ENCODE measurements around the gene KCNB1. TPM values are rescaled to one million over a fixed set of nuclear protein-coding genes. Genes with fewer than 3 reads are reported as not detected.

The KCNB1 gene
- total RNA-seq, 2 donors from 2014 or later, result 2.8 to 16.1 TPM

DNA sequence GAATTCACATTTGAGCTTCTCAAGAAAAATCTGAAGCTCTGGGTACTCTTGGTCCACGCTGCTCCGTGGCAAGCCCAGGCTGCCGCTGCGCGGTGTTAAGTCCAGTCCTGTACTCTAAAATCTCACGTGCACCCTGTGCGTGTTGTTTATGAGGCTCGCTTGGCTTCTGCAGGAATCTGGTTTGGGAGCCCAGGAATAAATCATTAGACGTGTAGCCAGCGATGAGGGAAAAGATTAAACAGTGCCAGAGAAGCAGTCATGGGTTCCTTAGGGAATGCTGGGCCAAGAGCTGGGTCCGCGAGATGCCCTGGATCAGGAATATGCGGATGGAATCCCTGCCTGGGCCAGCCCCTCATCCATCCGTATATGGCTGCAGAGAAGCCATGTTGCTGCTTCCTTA, 87.3 kb downstream of the KCNB1 start:
- intact Hi-C loops (cut with DNase I), result loop anchor here (2.0 kb wide), 1 partner anchor 50 kb away; no protein-coding TSS in a partner anchor
- WGBS, result 14% methylated on average over 14 of the region's 14 CpGs

DNA sequence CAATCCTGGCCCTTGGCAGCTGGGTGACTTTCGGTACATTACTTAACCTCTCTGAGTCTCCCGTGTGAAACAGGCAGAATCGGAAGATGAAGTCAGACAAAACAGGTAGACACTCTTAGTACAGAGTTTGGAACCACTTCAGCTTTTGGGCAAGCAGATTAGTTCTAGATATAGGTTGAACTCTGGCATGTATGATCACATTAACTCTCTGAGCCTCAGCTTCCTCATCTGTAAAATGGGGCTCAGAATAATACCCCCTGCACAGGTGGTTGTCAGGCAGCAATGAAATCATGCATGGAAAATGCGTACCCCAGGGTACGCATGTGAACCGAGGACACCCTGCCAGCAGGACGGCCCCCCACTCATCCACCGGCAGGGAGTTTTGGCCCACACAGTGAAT, 87.7 kb downstream of the KCNB1 start:
- no peaks in the 10 kb centered on the region for H3K4me1 ChIP-seq (replicated peaks)
- DNase-seq (ENCODE audit: low spot score), result no peak
- H3K27ac ChIP-seq, result peak overlapping the region; percentile 2 to 52
- no peak overlapping the region for H3K4me3 ChIP-seq
- 35% methylated on average over 8 of the region's 8 CpGs for WGBS
- TF ChIP-seq, protein P1, sequence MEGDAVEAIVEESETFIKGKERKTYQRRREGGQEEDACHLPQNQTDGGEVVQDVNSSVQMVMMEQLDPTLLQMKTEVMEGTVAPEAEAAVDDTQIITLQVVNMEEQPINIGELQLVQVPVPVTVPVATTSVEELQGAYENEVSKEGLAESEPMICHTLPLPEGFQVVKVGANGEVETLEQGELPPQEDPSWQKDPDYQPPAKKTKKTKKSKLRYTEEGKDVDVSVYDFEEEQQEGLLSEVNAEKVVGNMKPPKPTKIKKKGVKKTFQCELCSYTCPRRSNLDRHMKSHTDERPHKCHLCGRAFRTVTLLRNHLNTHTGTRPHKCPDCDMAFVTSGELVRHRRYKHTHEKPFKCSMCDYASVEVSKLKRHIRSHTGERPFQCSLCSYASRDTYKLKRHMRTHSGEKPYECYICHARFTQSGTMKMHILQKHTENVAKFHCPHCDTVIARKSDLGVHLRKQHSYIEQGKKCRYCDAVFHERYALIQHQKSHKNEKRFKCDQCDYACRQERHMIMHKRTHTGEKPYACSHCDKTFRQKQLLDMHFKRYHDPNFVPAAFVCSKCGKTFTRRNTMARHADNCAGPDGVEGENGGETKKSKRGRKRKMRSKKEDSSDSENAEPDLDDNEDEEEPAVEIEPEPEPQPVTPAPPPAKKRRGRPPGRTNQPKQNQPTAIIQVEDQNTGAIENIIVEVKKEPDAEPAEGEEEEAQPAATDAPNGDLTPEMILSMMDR (IDR thresholded peaks at IDR 0.05), result no peak
- TF ChIP-seq POLR2AphosphoS5 (IDR thresholded peaks at IDR 0.05), result no peak
- no peak for TF ChIP-seq POLR2A (IDR thresholded peaks at IDR 0.05)
- no peaks in the 10 kb centered on the region for H3K9me3 ChIP-seq
- intact Hi-C loops (cut with DNase I), result loop anchor here (2.0 to 5.0 kb wide), 2 partner anchors 50 to 113 kb away; no protein-coding TSS in a partner anchor
- H3K36me3 ChIP-seq, result no peaks in the 10 kb centered on the region
- H3K27me3 ChIP-seq (replicated peaks; ENCODE audit: insufficient read depth), result no peaks in the 10 kb centered on the region

More for the DNA sequence above, 87.3 kb downstream of the KCNB1 start:
- no peaks in the 10 kb centered on the region for H3K27me3 ChIP-seq (replicated peaks; ENCODE audit: insufficient read depth)
- peak; percentile 55 for DNase-seq (ENCODE audit: low spot score)
- no peaks in the 10 kb centered on the region for H3K4me1 ChIP-seq (replicated peaks)
- H3K27ac ChIP-seq, result peak overlapping the region; percentile 54 to 64
- H3K4me3 ChIP-seq, result no peak overlapping the region
- no peaks in the 10 kb centered on the region for H3K36me3 ChIP-seq
- no peaks in the 10 kb centered on the region for H3K9me3 ChIP-seq
- TF ChIP-seq POLR2AphosphoS5 (IDR thresholded peaks at IDR 0.05) (peak; percentile 82), POLR2A (IDR thresholded peaks at IDR 0.05) (no peak)

DNA sequence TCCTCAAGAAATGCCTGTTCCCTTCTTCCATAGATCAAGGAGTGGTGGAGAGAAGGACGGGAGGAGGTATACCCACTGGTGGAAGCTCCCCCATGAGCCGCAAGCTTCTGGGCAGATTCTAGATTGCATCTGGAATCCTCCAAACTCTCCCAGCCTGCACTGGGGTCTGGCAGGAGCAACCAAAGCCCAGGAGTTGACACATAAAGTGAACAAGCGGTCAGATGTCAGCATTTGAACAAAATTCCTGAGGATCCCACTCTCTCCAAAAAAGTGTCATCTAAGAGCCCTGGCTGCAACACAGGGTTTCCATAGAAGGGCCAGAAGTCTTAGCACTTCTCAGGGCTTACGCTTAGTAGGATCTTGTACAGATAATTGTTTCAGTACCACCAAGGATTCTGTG, 88.2 kb downstream of the KCNB1 start:
- TF ChIP-seq, protein P1 (IDR thresholded peaks at IDR 0.05), result no peak
- peak; percentile 21 for TF ChIP-seq POLR2AphosphoS5 (IDR thresholded peaks at IDR 0.05)
- DNase-seq (ENCODE audit: low spot score), result no peak
- H3K36me3 ChIP-seq, result no peaks in the 10 kb centered on the region
- no peaks in the 10 kb centered on the region for H3K9me3 ChIP-seq
- 45% methylated on average over 4 of the region's 4 CpGs for WGBS
- H3K4me3 ChIP-seq, result no peak overlapping the region
- intact Hi-C loops (cut with DNase I), result loop anchor here (2.0 to 5.0 kb wide), 2 partner anchors 49 to 113 kb away; no protein-coding TSS in a partner anchor
- no peaks in the 10 kb centered on the region for H3K27me3 ChIP-seq (replicated peaks; ENCODE audit: insufficient read depth)
- peak overlapping the region; percentile 2 to 52 for H3K27ac ChIP-seq
- no peaks in the 10 kb centered on the region for H3K4me1 ChIP-seq (replicated peaks)

DNA sequence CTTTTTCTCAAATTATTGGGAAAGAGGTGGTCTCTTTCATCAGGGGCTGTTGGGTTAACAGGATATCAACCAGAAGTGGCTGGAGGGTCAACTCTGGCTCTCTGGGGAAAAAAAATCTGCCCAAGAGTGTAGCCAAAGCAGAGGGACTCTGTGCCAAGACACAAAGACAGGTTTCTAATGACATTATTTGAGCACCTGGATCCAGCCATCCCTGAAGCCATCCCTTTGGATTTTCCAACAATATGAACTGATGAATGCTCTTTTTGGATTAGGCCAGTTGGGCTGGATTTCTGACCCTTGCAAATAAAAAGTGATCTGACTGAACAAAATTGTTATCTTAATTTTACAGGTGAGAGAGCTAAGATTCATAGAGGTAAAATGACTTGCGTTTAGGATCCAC, 88.7 kb downstream of the KCNB1 start:
- H3K27me3 ChIP-seq (replicated peaks; ENCODE audit: insufficient read depth), result no peaks in the 10 kb centered on the region
- intact Hi-C loops (cut with DNase I), result loop anchor here (2.0 to 5.0 kb wide), 2 partner anchors 49 to 113 kb away; no protein-coding TSS in a partner anchor
- no peaks in the 10 kb centered on the region for H3K36me3 ChIP-seq
- no peaks in the 10 kb centered on the region for H3K9me3 ChIP-seq
- 93% methylated on average over 1 of the region's 1 CpG for WGBS
- H3K4me1 ChIP-seq (replicated peaks), result no peaks in the 10 kb centered on the region
- no peak for DNase-seq (ENCODE audit: low spot score)
- no peak overlapping the region for H3K4me3 ChIP-seq
- no peak overlapping the region for H3K27ac ChIP-seq
- no peak for TF ChIP-seq POLR2A (IDR thresholded peaks at IDR 0.05)

DNA sequence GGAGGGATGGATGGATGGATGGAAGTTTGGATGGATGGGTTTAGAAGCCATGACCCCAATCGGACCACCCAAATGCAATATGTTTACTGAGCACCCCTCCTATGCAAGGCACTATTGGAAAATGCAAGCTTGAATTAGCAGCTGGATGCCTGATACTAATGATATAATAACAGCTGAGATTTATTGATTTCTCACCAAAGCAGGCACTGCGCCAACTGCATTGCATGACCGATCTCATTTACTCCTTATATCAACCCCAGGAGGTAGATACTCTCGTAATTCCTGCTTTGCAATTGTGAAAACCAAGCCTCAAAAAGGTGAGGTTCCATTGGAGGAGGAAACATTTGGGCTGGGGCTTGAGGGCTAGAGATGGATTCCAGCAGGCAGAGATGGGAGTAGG, 89.7 kb downstream of the KCNB1 start:
- intact Hi-C loops (cut with DNase I), result loop anchor here (5.0 kb wide), 1 partner anchor 115 kb away; no protein-coding TSS in a partner anchor
- no peaks in the 10 kb centered on the region for H3K9me3 ChIP-seq
- no peak for DNase-seq (ENCODE audit: low spot score)
- WGBS, result 67% methylated on average over 4 of the region's 4 CpGs
- no peaks in the 10 kb centered on the region for H3K27me3 ChIP-seq (replicated peaks; ENCODE audit: insufficient read depth)
- H3K4me3 ChIP-seq, result no peak overlapping the region
- no peaks in the 10 kb centered on the region for H3K4me1 ChIP-seq (replicated peaks)
- TF ChIP-seq POLR2A (IDR thresholded peaks at IDR 0.05), result no peak
- no peak overlapping the region for H3K27ac ChIP-seq
- H3K36me3 ChIP-seq, result no peaks in the 10 kb centered on the region

DNA sequence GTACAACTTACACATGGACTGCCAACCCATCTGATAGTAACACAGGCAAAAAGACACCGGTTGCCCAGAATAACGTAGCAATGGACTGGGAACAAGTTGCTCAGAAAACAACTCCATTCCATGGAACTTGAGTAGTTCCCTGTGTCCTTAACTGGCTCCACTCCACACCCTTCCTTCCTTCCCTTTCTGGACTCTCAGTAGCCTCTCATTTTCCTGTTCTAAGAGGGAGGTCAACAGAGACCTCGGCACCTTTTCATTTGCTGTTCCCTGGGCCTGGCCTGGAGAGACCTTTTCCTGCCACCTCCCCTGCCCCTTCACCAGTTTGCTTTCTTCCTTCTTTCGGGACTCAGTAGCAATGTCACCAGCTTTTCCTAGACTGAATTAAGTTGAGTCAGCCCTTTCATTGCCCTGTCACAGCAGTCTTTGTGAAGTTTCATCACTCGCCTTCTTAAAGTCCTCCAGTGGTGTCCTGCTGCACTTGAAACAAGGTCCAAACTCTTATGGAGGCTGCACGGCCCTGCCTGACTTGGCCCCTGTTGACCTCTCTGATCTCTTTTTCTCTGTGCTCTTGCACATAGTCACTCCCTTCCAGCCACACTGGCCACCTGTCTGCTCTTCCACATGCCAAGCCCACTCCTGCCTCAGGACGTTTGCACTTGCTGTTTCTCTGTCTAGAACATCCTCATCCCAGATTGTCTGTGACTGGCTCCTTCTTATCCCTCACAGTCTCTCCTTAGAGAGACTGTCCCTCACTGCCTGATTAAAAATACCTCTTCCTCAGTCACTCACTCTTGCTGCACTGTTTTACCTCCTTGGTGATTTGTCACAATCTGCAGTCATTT, 90.8 kb downstream of the KCNB1 start:
- H3K4me1 ChIP-seq (replicated peaks), result no peaks in the 10 kb centered on the region
- intact Hi-C loops (cut with DNase I), result loop anchor here (5.0 kb wide), 1 partner anchor 116 kb away; no protein-coding TSS in a partner anchor
- H3K27me3 ChIP-seq (replicated peaks; ENCODE audit: insufficient read depth), result no peaks in the 10 kb centered on the region
- H3K36me3 ChIP-seq, result no peaks in the 10 kb centered on the region
- no peak overlapping the region for H3K4me3 ChIP-seq
- no peak for DNase-seq (ENCODE audit: low spot score)
- no peaks in the 10 kb centered on the region for H3K9me3 ChIP-seq
- WGBS, result 73% methylated on average over 7 of the region's 7 CpGs
- TF ChIP-seq POLR2A (IDR thresholded peaks at IDR 0.05) (no peak), POLR2AphosphoS5 (IDR thresholded peaks at IDR 0.05) (no peak)
- TF ChIP-seq, protein P1 (IDR thresholded peaks at IDR 0.05), result no peak
- no peak overlapping the region for H3K27ac ChIP-seq

All from prostate gland (tissue), 2 donors.